Liver (tissue), 3 donors: Measurements from ENCODE around the gene SPECC1L.
"Not testable (repeated sequence)": the region's sequence is repeated elsewhere in the genome, so short reads cannot be mapped to it uniquely, and the experiment has no call there.

Experiments
- CTCF ChIP-seq: fragments of 150-350 bp; IDR thresholded peaks from 2 replicates; pipeline ENCODE4 v1.5.1; 2017; ENCODE audit warnings: improper control_type of control experiment, low read depth, low read length; ENCODE audit not compliant: missing input control
- FOXA1 ChIP-seq: IDR thresholded peaks from 2 replicates; pipeline ENCODE4 v1.6.1; 2016; ENCODE audit warnings: antibody characterized with exemption
- FOXA2 ChIP-seq: IDR thresholded peaks from 2 replicates; pipeline ENCODE4 v1.6.1; 2016; ENCODE audit warnings: antibody characterized with exemption
- GABPA ChIP-seq, 2 donors: IDR thresholded peaks in 1 of 2; conservative IDR thresholded peaks in 1 of 2; 2 replicates each; pipeline ENCODE4 v1.6.1; 2016; ENCODE audit warnings: antibody characterized with exemption in 2 of 2, mild to moderate bottlenecking in 1 of 2, moderate library complexity in 1 of 2
- HNF4A ChIP-seq, 2 donors: conservative IDR thresholded peaks; 2 replicates each; pipeline ENCODE4 v1.6.1; 2016; ENCODE audit warnings: antibody characterized with exemption in 2 of 2, mild to moderate bottlenecking in 2 of 2
- HNF4G ChIP-seq: IDR thresholded peaks from 2 replicates; pipeline ENCODE4 v1.6.1; 2016; ENCODE audit warnings: antibody characterized with exemption
- JUND ChIP-seq, 2 donors: IDR thresholded peaks; 2 replicates each; pipeline ENCODE4 v1.6.1; 2016; ENCODE audit warnings: antibody characterized with exemption in 2 of 2
- MAX ChIP-seq: IDR thresholded peaks from 2 replicates; pipeline ENCODE4 v1.6.1; 2016; ENCODE audit warnings: antibody characterized with exemption
- RAD21 ChIP-seq, 2 donors: IDR thresholded peaks; 2 replicates each; pipeline ENCODE4 v1.6.1; 2016; ENCODE audit warnings: antibody characterized with exemption in 2 of 2, mild to moderate bottlenecking in 2 of 2
- SP1 ChIP-seq: IDR thresholded peaks from 2 replicates; pipeline ENCODE4 v1.6.1; 2018; ENCODE audit warnings: antibody characterized with exemption, mild to moderate bottlenecking
- TAF1 ChIP-seq: conservative IDR thresholded peaks from 2 replicates; pipeline ENCODE4 v1.6.1; 2016; ENCODE audit warnings: antibody characterized with exemption, mild to moderate bottlenecking
- TF ChIP-seq, protein P1 (sequence below): IDR thresholded peaks from 2 replicates; pipeline ENCODE4 v1.6.1; 2016; ENCODE audit warnings: antibody characterized with exemption, mild to moderate bottlenecking
- TF ChIP-seq, protein P2 (sequence below): IDR thresholded peaks from 2 replicates; pipeline ENCODE4 v1.6.1; 2016; ENCODE audit warnings: antibody characterized with exemption
- donor health status: healthy.
- donor health status: healthy.

DNA sequence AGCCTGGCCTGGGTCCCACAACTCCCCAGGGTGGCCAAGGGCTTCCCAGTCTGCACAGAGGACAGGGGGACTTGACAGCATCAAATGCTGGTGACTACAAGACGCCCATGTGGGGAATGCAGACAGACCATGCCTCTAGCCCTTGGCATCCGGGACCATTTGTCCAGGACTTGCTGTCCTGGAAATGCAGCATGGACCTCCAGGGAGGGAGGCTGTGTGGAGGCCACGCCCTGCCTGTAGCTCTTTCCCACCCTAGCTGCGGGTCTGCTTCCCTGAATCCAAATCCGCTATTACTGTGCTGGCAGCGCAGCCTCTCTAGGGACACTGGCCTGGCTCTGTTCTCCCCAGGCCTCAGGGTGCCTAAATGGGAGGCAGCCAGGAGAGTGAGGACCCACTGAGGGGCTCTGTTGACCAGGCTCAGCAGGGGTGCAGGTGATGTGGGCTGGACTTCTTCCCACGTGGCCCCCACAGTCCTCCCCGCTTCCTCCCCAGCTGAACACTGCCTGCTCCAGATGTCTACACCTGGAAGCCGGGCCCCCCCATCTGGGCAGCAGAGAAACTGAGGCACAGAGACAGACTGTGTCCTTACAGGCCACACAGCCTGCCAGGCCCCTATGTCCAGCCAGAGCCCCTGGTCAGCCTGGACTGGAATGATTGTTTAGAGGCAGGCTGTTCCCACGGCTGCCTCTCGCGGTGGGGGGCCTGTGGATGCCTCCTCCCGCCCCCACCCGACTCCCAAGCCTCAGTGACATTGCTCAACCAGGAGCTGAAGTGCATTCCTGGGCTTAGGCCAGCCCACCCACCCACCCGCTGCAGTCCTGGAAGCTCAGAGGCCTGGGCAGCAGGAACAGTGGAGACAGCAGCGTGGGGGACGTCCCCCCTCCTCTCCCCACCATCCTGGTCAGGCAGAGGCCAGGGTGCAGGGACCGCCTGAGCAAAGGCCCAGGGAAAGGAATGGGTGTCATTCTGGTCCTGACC lies 24.8 kb upstream of the SPECC1L start:
- TF ChIP-seq, protein P1, sequence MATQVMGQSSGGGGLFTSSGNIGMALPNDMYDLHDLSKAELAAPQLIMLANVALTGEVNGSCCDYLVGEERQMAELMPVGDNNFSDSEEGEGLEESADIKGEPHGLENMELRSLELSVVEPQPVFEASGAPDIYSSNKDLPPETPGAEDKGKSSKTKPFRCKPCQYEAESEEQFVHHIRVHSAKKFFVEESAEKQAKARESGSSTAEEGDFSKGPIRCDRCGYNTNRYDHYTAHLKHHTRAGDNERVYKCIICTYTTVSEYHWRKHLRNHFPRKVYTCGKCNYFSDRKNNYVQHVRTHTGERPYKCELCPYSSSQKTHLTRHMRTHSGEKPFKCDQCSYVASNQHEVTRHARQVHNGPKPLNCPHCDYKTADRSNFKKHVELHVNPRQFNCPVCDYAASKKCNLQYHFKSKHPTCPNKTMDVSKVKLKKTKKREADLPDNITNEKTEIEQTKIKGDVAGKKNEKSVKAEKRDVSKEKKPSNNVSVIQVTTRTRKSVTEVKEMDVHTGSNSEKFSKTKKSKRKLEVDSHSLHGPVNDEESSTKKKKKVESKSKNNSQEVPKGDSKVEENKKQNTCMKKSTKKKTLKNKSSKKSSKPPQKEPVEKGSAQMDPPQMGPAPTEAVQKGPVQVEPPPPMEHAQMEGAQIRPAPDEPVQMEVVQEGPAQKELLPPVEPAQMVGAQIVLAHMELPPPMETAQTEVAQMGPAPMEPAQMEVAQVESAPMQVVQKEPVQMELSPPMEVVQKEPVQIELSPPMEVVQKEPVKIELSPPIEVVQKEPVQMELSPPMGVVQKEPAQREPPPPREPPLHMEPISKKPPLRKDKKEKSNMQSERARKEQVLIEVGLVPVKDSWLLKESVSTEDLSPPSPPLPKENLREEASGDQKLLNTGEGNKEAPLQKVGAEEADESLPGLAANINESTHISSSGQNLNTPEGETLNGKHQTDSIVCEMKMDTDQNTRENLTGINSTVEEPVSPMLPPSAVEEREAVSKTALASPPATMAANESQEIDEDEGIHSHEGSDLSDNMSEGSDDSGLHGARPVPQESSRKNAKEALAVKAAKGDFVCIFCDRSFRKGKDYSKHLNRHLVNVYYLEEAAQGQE, result not testable (repeated sequence)
- not testable (repeated sequence) for TF ChIP-seq TAF1; CTCF; GABPA (IDR thresholded peaks at IDR 0.05 in 1 of 2, conservative IDR thresholded peaks at IDR 0.05 in 1 of 2); MAX; RAD21 (IDR thresholded peaks at IDR 0.05); JUND (IDR thresholded peaks at IDR 0.05); HNF4A (conservative IDR thresholded peaks at IDR 0.05); FOXA1; HNF4G; FOXA2
- TF ChIP-seq, protein P2, sequence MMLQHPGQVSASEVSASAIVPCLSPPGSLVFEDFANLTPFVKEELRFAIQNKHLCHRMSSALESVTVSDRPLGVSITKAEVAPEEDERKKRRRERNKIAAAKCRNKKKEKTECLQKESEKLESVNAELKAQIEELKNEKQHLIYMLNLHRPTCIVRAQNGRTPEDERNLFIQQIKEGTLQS, result not testable (repeated sequence)
- TF ChIP-seq SP1, result peak; percentile 33
